Putamen (tissue), 1 donor: ENCODE measurements around the gene TSPEAR.
A peak's percentile ranks its signal among the peaks of the same experiment; 100 is the strongest.

Experiments
- DNase-seq: peaks from one replicate; pipeline ENCODE4 v3.0.0-alpha.2; 2016; ENCODE audit warnings: low spot score

TSPEAR gene

DNA sequence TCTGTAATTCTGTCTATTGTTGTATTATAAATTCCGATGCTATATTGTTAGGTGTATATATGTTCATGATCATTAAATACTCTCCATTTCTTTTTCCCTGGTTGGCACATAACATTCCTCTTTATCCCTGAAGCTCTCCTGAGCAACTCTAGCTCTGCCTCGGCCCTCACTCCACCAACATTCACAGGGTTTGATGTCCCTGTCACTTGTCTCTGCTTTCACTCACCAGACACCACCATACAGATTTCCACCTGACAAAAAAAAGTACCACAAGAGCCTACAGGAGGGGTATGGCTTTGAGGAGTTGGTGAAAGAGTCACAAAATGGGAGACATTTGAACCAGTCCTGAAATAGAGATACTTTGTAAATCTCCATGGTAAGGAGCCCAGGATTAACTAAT, 8.8 kb upstream of the TSPEAR start:
- no peak for DNase-seq

DNA sequence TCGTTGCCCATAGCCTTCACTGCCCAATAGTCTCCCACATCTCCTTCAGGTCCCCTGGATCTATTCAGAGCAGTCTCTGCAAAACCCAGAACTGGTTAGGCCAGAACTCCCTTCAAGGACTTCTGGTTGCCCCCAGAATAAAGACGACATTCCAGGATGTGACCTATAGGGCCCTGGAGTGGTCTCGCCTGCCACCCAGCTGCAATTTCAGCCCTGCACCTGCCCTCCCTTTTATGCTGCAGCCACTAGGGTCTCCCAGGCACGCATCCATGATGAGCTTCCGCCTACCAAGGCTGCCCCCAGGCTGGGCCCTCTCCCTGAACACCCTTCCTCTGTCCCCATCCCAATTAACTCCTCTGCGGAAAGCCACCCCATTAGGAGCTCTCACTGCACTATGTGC, 7.2 kb upstream of the TSPEAR start:
- DNase-seq: no peak

DNA sequence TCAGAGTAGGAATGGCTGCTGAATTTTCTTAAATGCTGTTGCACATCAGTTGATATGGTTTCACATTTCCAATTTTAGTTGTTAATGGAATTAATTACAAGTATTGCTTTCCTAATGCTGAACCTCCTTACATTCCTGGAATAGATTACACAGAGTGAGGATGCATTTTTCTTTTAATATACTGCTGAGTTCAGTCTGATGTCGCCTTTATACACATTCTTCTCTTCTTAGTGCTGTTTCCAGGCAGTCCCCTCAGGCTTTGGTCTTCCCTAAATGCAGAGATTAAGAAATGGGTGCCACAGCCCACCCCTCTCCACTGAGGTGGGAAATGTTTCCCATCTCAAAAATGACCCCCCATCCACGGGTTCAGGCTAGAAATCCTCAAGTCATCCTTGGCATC, 6.7 kb upstream of the TSPEAR start:
- DNase-seq: no peak

DNA sequence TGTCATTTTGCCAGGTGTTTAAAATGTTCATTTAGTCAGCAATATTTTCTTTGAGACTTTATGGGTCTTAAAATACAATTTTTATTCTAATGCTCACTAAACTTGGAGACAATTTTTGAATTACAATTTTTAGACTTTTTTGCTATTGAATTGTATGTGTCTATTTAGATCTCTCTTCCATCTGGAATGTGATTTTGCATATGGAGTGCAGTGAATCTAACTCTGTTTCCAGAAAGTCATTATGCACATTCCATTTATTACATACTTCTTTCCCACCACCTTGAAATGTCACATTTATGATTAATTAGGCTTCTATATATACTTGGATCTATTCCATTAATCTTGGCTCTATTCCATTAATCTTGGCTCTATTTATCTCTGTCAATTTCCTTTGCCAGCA, 5.6 kb upstream of the TSPEAR start:
- DNase-seq: no peak

DNA sequence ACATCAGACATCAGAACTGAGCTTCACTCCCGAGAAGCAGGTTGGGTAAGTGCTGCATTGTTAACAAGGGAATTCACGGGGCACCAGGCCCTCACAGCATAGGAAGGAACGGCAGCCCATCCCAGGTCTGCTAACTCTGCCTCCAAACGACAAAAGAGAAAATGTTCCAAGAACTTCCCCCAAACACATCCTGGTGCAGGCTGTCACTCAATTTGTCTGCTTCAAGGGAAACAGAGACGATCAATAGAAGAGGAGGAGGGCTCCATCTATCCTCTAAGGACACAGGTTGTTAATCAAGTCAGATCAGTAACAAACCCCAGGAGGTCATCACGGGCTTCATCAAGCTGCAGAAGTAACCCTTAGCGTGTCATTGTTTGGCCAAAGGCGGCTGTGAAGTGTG, 3.5 kb upstream of the TSPEAR start:
- no peak for DNase-seq

DNA sequence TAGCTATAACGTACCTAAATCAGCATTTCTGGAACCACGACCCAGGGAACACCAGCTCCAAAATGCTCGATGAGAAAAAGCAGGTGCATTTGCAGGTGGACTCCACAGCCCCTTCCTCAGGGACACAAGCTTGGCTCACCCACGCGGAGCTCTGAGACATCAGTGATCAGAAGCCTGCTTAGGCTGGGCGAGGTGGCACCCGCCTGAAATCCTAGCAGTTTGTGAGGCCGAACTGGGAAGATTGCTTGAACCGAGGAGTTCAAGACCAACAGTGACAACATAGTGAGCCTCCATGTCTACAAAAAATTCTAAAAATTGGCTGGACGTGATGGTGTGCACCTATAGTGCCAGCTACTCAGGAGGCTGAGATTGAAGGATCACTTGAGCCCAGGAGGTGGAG, 2.5 kb upstream of the TSPEAR start:
- DNase-seq: no peak

DNA sequence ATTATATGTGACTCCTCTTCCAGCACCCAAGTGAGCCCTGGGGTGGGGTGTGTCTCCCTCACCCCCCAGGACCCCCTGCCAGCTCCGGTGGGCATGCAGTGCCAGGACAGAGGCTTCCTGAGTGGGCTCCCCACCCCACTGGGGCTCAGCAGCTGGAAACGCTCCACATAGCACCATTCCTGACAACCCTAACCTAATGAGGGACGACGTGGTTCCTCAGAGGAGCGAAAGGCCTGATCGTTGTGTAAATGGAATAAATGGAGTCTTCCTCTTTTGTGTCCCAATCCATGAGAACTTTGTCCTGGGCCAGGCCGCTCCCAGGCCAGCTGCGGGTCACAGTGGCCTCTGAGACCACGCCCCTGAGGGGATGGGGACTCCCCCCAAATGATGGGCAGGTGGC, 1.8 kb upstream of the TSPEAR start:
- no peak for DNase-seq

DNA sequence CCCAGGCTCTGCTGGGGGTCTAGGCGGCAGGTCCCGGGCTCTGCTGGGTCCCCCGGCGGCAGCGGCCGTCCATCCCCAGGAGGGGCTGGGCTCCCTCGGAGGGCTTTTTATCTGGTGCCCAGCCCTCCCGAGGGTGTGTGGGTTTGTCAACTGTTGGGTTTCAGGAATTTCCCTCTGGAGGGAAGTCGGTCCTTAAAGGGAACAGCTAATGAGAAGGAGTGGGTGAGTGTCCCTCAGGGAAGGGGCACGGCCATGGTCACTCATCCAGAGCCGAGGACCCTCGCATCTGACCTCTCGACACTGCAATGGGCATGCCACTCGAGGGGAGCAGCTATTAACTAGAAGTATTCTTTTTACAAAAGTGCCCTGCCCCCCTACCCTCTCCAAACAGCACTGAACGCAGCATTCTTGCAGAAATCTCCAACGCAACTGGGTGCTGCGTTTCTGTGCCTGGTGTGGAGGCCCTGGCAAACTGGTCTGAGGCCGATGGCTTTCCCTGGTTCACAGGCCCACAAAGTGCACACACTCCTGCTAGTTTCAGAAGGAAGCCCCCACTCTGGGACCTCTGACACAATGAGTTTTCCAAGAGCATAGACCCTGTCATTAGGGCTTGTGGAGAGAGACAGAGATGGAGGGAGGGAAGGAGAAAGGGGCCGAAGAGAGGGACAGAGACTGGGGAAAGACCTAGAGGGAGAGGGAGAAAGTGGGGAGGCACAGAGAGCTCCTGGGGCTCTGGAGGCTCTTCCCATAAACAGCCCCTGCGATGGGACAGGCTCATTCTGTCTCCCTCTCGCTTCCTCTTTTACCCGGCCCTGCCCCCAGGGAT, 1.0 kb upstream of the TSPEAR start:
- DNase-seq: no peak

DNA sequence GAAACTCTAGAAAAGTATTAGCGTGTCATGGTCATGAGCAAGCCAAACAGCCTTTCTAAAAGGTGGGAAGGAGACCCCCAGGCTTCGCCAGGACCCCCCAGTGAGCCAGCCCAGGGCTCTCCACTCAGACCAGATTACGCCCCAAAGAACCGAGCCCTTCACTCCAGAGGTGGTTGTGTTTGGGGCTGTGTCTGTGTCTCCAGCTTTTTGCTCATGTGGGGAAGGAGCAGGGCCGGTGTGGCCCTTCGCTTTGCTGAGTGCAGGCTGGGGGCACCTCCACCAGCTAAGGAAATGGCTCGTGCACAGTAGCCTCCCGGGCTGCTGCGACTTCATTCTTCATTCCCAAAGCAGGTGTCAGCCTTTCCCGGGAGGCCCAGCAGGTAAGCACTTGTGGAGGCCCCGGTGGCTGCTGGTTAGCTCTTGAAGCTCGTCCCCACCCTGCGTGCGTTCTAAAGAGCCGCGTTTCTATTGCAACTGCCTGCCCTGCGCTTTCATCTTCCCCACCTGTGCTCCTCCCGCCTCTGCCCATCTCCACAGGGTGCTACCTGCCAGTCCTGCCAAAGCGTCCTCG, 531 bp downstream of the TSPEAR start:
- no peak for DNase-seq

DNA sequence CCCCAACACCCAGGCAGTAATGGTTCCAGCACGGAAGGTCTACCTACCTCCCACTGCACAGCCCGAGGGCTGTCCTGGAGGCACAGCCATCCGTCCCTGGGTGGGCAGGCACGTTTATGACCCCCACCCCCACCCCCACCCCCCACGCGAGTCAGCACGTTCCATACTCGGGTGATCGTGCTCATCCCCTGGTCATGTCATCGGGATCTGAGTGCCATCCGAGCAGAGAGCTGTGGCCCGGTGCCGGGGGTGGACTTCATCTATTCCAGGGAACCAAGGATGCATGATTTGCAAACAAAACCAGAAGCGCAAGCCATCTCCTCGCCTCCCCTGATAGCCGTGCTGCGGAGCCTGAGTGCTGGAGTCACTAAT, 1.1 kb downstream of the TSPEAR start:
- no peak for DNase-seq

DNA sequence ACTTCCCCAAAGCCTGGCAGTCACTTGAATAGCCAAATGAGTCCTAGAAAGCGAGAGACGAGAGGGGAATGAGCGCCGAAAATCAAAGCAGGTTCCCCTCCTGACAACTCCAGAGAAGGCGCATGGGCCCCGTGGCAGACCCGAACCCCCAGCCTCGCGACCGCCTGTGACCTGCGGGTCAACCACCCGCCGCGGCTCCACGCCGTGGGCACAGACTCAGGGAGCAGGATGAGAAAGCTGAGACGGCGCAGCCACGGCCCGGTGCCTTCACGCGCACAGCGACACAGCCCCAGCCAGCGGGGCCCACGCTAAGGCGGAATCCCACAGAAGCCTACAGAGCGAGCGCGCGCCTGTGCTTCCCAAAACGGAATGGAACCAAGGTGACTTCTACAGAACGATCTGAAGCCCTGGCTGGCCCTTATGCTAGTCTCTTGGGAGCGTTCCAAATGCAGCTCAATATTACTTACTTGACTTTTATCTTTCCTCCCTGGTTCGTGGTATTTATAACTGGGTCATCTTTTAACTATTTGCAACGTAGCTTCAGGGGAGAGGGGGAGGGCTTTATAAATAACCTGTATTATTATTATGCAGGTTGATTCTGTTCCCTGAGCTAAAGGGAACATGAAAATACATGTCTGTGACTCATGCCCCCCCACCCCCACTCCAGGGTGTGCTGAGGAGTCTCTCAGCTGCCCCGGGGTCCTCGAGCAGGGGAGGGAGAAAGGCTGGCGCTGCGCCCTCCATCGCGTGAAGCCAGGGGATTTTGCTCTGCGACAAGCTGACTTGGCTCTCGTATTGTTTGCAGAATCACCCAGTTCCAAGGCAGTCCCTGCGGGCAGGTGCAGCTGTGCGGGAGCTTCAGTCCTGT, 1.7 kb downstream of the TSPEAR start:
- peak; percentile 53 for DNase-seq

DNA sequence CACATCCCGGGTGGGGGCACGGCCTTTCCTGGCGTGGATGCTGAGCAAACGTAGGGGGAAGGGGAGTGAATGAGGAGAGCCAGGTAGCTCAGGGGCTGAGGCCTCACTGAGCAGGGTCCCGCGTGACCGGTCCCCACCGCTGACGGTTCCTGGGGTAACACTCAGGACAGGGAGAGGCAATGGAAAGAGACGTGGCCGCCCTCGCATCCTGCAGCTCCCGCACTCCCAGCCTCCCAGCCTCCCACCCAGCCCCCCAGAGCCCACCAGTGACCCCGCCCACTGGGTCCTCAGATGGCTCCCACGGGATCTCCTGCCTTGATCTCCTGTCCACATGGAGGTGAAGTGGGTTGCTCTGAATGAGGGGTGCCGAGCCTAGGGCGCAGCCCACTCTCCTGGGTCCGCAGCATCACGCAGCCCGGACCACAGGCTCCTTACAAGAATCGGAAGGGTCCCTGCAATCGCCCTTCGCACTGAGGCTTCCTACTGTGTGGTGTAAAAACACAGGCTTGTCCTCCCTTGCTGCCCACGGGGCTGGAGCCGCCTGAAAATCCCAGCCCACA, 2.4 kb downstream of the TSPEAR start:
- no peak for DNase-seq

DNA sequence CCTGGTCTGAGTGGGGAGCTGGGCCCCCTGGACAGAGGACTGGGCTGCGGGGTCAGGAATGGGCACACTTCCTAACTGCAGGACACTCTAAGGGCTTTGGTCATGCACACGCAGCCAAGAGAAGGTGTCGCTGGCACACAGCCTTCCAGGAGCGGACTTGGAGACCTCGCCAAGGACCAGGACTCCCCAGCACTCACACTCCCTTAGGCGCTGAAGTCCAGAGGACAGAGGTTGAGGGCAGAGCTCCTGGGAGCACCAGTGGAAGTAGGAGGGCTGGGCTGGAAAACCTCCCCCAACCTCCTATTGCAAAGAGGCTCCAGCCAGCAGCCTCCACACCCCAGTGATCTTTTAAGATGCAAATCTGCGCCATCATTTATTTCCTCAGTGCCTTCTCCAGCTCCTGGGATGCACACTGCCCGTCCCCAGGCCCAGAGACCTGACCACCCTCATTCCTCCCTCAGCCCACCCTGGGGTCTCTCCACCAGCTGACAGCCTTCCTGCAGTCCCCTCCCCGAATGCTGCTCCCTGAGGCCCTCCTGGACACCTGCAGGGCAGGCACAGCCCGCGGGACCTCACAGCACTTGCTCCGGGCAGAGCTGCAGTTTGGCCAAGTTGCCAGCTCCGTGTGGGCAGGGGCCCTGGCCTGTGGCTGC, 3.0 kb downstream of the TSPEAR start:
- no peak for DNase-seq

DNA sequence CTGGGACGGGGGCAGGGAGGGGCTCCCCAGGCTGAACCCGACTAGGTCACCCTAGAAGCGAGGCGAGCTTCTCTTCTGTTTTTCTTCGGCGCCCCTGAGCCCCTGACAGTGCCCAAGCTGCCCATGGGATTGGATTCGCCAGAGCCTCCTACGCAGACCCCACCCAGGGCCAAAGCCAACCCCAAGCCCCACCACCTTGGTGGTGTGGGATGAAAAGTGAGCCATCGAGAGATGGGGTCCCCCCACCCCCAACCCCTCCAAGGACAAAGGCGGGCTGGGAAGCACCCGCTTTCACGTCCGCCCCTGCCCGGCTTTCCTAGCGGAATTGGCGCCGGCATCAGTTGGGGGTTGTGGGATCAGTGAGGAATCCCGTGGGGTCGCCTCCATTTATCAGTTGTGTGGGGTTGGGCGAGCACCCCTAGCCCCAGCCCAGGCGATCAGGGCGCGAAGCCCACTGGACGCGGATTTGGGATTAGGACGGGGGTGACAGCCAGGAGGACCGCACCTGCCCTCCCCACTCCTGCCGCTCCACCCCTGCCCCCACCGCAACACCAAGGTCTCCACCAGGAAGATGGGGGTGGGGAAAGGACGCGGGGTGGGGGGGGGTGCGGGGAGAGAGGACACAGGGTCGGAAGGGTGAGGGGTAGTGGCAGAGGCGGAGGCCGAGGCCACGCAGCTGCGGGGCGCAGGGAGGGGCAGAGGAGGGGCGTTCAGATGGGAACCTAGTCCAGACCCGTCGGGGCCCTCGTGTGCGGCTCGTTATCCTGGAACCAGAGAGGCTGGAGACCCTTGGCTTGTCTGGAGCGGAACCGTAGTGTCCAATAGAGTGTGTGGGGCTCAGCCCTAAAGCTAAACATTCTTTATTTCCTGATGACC, 4.4 kb downstream of the TSPEAR start:
- DNase-seq: no peak

DNA sequence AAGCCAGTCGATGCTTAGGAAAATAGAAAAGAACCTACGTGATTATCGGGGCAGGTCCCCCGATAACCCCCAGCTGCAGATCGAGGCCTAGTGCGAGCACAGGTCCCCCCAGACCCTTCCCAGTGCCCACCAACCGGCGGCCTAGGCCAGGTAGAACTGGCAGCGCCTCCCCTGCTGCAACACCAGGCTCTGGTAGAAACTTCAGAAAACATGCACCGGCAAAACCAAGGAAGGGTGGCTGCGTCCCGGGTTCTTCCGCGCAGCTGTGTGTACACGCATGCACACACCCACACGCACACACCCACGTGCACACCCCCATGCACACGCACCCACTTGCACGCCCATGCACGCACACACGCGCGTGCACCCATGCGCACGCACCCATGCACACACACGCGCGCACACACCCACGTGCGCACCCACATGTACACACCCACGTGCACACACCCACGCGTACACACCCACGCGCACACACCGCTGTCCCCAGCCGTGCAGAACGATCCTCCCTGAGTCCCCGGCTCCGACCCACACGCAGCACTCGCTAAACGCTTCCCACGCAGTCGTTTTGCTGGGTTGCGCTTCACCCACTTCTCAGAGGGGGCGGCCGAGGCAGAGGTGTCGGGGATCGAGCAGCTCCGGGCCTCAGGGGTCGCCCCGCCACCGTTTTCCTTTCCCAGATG, 5.2 kb downstream of the TSPEAR start:
- DNase-seq: peak; percentile 46

DNA sequence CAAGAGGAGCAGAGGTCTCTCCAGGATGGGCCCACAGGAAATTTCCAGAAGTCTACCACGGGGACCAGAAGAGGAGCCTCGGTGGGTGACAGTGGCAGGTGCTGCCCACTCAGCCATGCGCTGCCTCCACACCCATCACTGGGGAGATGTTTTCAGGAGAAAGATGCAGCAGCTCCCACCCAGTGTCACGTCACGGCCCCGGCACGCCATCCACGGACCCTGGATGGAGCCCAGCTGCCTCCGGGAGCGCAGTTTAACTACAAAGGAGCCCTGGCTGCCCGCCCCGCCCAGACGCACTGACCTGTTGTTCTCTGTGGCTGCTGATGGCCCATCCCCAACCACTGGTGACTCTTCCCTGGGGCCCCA, 6.8 kb downstream of the TSPEAR start:
- DNase-seq: no peak

DNA sequence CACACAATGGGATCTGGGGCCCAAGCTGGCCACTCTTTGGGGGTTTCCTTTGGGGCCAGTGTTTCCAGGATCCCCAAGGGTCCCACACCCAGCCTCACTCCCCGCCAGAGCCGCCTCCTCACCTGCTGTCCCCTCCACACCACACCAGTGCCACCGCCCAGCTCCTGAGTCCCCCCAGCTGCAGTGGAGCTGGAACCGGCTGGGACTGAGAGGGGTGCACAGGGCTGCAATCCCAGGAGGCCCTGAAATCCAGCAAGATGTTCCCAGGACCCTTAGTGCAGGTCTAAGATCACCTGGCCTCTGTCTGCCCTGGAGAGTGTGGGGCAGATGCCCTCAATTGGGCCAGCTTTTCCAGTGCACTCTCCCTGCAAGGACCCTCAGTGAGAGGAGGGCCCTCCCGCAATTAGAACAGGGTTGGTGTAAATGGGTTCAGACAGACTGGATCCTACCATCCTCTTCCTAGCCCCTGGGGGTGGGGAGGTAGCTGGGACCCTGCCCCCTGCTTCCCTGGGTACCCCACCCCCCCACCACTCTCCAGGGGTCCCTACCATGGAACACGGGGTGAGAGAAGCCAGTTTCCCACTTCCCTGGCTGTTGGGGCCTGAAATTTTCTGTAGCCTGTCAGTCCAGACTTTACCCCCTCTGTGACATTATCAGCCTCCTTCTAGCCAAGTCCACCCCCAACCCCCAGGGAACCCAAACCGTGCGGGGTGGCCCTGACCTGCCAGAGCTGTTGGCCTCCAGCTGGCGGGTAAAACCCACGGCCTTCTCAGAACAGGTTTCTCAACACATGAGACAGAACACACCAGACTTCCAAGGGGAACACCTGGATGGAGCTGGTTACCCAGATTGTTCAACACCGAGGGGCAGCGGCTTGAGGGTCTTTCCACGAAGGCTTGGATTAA, 7.4 kb downstream of the TSPEAR start:
- DNase-seq: no peak

DNA sequence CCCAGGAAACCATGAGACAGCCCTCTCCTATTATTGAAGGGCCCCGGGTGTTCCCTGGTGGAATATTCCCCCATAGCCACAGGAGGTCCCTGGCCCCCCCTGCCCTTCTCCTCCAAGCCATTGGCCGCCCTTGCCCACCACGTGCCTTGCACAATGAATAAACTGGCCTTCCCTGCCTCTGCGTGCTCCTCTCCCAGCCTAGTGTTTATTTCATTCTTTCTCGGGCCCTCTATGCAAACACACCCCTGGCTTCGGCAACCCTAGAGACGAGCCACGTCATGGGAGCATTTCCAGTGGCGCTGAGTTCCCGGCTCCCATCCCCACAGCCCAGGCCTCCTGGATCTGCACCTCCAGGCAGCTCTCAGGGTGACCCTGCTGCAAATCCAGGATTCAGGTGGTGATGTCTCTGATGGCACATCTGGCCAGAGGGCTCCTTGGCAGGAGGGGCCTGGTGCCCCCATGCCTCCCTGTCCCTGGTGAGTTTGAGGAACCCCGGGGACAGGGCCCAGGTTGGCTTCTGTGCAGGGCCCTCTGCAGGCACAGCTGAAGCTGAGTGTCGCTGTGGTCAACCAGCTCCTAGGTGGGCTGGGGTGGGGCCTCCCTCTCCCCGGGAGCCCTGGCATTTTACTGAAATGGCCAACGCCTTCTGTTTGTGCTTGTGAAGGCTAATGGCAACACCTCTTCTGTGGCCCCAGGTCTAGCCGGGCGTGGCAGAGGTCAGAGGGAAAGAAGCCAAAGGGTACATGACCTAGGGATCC, 8.2 kb downstream of the TSPEAR start:
- no peak for DNase-seq
